ENCODE measurements around the gene MARCHF2.

The MARCHF2 gene

GRCh38 chr19:8412783-8413628, at the start of gene MARCHF2 (continued):
- TF ChIP-seq ZNF518A (tag by site-specific recombination; conservative IDR thresholded peaks at IDR 0.05; ENCODE audit: low read depth): no peak
- TF ChIP-seq ZSCAN16 (tag by site-specific recombination; IDR thresholded peaks at IDR 0.05): no peak
- no peak; the same call in 1 of the 2 replicates for TF ChIP-seq ZNF561 (tag by site-specific recombination; IDR thresholded peaks at IDR 0.05; ENCODE audit: borderline replicate concordance)
- TF ChIP-seq ZBTB17 (tag by site-specific recombination; IDR thresholded peaks at IDR 0.05): 0 out of 2 replicates have a peak, but pooled peaks have one; percentile 16
- no peak for TF ChIP-seq ZNF558 (tag by site-specific recombination; IDR thresholded peaks at IDR 0.05)
- no peak for TF ChIP-seq SALL2 (tag by site-specific recombination; IDR thresholded peaks at IDR 0.05; ENCODE audit: borderline replicate concordance)
- TF ChIP-seq KLF1 (tag by site-specific recombination; IDR thresholded peaks at IDR 0.05): peak; percentile 39; the same call in 1 of the 2 replicates

GRCh38 chr19:8363803-8364771, 49.0 kb upstream of the MARCHF2 start, which contains the start of gene ANGPTL4:
TSS of gene ANGPTL4 (plus strand) at chr19:8364155. CDS start at chr19:8364322, 167 bp downstream.
- no peaks in the 10 kb centered on the region for H3K9me3 ChIP-seq (ENCODE audit: control insufficient read depth, insufficient read depth, low read depth, low read length)
- CTCF ChIA-PET: interaction anchor here (1.0 kb wide), 1 partner anchor 10 kb away, joined by 5 read pairs; no protein-coding TSS in a partner anchor
- no peaks in the 10 kb centered on the region for H3K36me3 ChIP-seq (ENCODE audit: control insufficient read depth in 2 of 2, insufficient read depth in 1 of 2, low read length in 2 of 2)
- peaks cover 26% of the 10 kb centered on the region for H3K4me1 ChIP-seq (ENCODE audit: control insufficient read depth, insufficient read depth, low read length)
- no peak within 1 kb of the TSS for H3K27ac ChIP-seq (ENCODE audit: extremely low read depth, low read depth, low read length)
- peak; percentile 50; the same call in 1 of the 2 replicates for TF ChIP-seq ZFHX2 (tag by site-specific recombination; conservative IDR thresholded peaks at IDR 0.05)
- TF ChIP-seq ZNF791 (tag by site-specific recombination; IDR thresholded peaks at IDR 0.05): no peak
- TF ChIP-seq ZBTB26 (tag by site-specific recombination; optimal IDR thresholded peaks at IDR 0.05): peak; percentile 38
- TF ChIP-seq MYNN (tag by site-specific recombination; IDR thresholded peaks at IDR 0.05; ENCODE audit: borderline replicate concordance): no peak
- no peak for TF ChIP-seq ZNF18 (tag by site-specific recombination; IDR thresholded peaks at IDR 0.05)
- TF ChIP-seq ZNF146 (tag by site-specific recombination; IDR thresholded peaks at IDR 0.05): no peak
- no peak for TF ChIP-seq ZNF555 (tag by site-specific recombination; conservative IDR thresholded peaks at IDR 0.05)
- no peak for TF ChIP-seq IKZF3 (tag by site-specific recombination; IDR thresholded peaks at IDR 0.05)
- peak; percentile 54 for TF ChIP-seq EGR2 (tag by site-specific recombination; IDR thresholded peaks at IDR 0.05; ENCODE audit: low read depth)
- TF ChIP-seq ZNF600 (tag by site-specific recombination; IDR thresholded peaks at IDR 0.05): peak; percentile 68; the same call in 1 of the 2 replicates
- POLR2A ChIA-PET: interaction anchor here (1.9 to 2.6 kb wide), 2 partner anchors 26 to 27 kb away, joined by 4 to 7 read pairs; partner anchors contain the start of gene RAB11B
- H3K4me3 ChIP-seq (ENCODE audit: low read depth, low read length): peak within 1 kb of the TSS; percentile 1
